ENCODE results near the gene SIPA1L3. TPM values are rescaled to one million over a fixed set of nuclear protein-coding genes. Genes with fewer than 3 reads are reported as not detected.

The SIPA1L3 gene
- polyA plus RNA-seq, 1 of the 3 experiments (the other 2 are of a cell fraction) = 11.6 TPM

DNA sequence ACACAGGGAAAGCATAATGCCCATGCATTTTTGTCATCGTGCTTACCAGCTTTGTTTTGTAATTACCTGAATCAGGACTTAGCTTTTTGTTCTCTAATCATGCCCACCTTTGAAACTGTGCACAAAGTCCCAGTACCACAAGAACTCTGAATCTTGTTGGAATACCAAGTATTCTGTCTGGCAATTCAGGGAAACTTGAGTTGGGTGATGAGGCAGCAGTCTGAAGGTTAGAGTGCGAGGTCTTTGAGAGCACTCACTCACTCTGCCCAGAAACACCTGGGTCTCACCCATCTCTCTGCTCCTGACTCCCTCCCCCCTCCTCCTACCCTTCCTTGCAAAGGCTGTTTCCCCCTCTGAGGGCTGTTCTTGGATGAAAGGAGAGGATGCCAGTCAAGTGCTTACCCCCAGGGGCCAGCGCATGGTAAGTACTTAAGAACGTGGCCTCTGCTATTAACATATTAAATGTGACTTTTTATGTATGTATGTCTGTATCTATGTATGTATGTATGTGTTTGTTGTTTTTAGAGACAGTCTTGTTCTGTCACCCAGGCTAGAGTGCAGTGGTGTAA is 22.4 kb downstream of the SIPA1L3 start:
- Histone ChIP-seq H3K27ac (ENCODE audit: low read depth in 2 of 2, low read length in 1 of 2) (no peak overlapping the region), H3K4me2 (no peak overlapping the region), H3K9me2 (no peaks in the 10 kb centered on the region), H3K36me3 (replicated peaks in 1 of 2; ENCODE audit: control insufficient read depth in 1 of 2, insufficient read depth in 2 of 2, low read length in 1 of 2) (peaks cover 0 to 4% of the 10 kb centered on the region in 2 experiments), H3F3A (replicated peaks; ENCODE audit: insufficient read depth) (peaks cover 20% of the 10 kb centered on the region), H3K4me1 (ENCODE audit: control insufficient read depth in 1 of 2, insufficient read depth in 2 of 2, low read depth in 1 of 2, low read length in 1 of 2) (peaks cover 11 to 17% of the 10 kb centered on the region in 2 experiments; a peak in 2 of 4 replicates), H4K20me1 (ENCODE audit: insufficient read depth) (peaks cover 30% of the 10 kb centered on the region), H3K9me3 (no peaks in the 10 kb centered on the region), H3K9ac (no peak overlapping the region), H3K79me2 (ENCODE audit: insufficient read depth) (peaks cover 98% of the 10 kb centered on the region), H2AFZ (ENCODE audit: low read depth) (no peak overlapping the region), H3K4me3 (ENCODE audit: low read depth in 2 of 2, low read length in 1 of 2) (no peak overlapping the region), H3K27me3 (ENCODE audit: insufficient read depth) (no peaks in the 10 kb centered on the region)
- ChIA-PET CTCF (no interaction called here), POLR2A (no interaction called here)
- no peak for TF ChIP-seq MXI1 (IDR thresholded peaks at IDR 0.05; ENCODE audit: low read depth, low read length)
- no peak for TF ChIP-seq EZH2phosphoT487 (IDR thresholded peaks at IDR 0.05; ENCODE audit: borderline replicate concordance, low read depth)
- no peak for TF ChIP-seq GABPA (IDR thresholded peaks at IDR 0.05; ENCODE audit: low read depth)
- TF ChIP-seq, protein P1, sequence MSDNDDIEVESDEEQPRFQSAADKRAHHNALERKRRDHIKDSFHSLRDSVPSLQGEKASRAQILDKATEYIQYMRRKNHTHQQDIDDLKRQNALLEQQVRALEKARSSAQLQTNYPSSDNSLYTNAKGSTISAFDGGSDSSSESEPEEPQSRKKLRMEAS (IDR thresholded peaks at IDR 0.05; ENCODE audit: low read depth) = no peak
- no peak for TF ChIP-seq ELF1 (IDR thresholded peaks at IDR 0.05)
- TF ChIP-seq, protein P2, sequence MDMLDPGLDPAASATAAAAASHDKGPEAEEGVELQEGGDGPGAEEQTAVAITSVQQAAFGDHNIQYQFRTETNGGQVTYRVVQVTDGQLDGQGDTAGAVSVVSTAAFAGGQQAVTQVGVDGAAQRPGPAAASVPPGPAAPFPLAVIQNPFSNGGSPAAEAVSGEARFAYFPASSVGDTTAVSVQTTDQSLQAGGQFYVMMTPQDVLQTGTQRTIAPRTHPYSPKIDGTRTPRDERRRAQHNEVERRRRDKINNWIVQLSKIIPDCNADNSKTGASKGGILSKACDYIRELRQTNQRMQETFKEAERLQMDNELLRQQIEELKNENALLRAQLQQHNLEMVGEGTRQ (IDR thresholded peaks at IDR 0.05; ENCODE audit: borderline replicate concordance, low read depth, low read length) = no peak
- no peak for TF ChIP-seq SIN3A (IDR thresholded peaks at IDR 0.05; ENCODE audit: borderline replicate concordance, low read depth, low read length)
- no peak for TF ChIP-seq NRF1 (IDR thresholded peaks at IDR 0.05; ENCODE audit: low read depth, low read length)
- TF ChIP-seq FOXJ3 (CRISPR knock-in tag; IDR thresholded peaks at IDR 0.05) = no peak
- no peak for TF ChIP-seq POLR2AphosphoS5 (IDR thresholded peaks at IDR 0.05; ENCODE audit: low read depth, low read length)
- no peak for TF ChIP-seq NFIC (IDR thresholded peaks at IDR 0.05; ENCODE audit: borderline replicate concordance)
- no peak for TF ChIP-seq FOXM1 (IDR thresholded peaks at IDR 0.05; ENCODE audit: low read depth)
- TF ChIP-seq JUND (IDR thresholded peaks at IDR 0.05) = no peak
- TF ChIP-seq FOSL2 (IDR thresholded peaks at IDR 0.05; ENCODE audit: borderline replicate concordance, low read depth) = no peak
- DNase-seq = no peak
- 87% methylated on average over 4 of the region's 4 CpGs for WGBS (ENCODE audit: low lambda C conversion rate)

DNA sequence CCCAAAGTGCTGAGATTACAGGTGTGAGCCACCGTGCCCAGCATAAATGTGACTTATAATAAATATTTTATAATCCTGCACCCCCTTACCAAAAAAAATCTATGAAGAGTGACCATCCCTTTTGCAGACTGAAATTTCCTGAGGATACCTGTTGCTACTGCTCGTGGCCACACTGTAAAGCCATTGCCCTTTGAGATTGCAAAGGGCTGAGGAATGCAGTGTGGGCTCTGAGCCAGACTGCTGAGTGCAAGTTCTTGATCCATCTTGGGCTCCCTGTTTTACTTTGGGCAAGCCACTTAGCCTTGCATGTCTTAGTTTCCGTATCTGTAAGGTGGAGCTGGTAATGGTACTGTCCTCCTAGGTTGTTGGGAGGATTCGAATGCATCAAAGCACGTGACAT is 23.4 kb downstream of the SIPA1L3 start:
- POLR2A ChIA-PET = no interaction called here

More for the DNA sequence above, 23.4 kb downstream of the SIPA1L3 start:
- Histone ChIP-seq H3K27me3 (ENCODE audit: insufficient read depth) (no peaks in the 10 kb centered on the region), H3K36me3 (replicated peaks in 1 of 2; ENCODE audit: control insufficient read depth in 1 of 2, insufficient read depth in 2 of 2, low read length in 1 of 2) (peaks cover 0 to 8% of the 10 kb centered on the region in 2 experiments), H3K4me3 (ENCODE audit: low read depth in 2 of 2, low read length in 1 of 2) (no peak overlapping the region), H3K79me2 (ENCODE audit: insufficient read depth) (peaks cover 98% of the 10 kb centered on the region), H4K20me1 (ENCODE audit: insufficient read depth) (peaks cover 34% of the 10 kb centered on the region), H3F3A (replicated peaks; ENCODE audit: insufficient read depth) (peaks cover 23% of the 10 kb centered on the region), H3K27ac (ENCODE audit: low read depth in 2 of 2, low read length in 1 of 2) (no peak overlapping the region), H3K9ac (no peak overlapping the region), H3K9me3 (peaks cover 4% of the 10 kb centered on the region; the same call in 1 of the 2 replicates), H3K4me2 (no peak overlapping the region), H3K4me1 (ENCODE audit: control insufficient read depth in 1 of 2, insufficient read depth in 2 of 2, low read depth in 1 of 2, low read length in 1 of 2) (peaks cover 11 to 17% of the 10 kb centered on the region in 2 experiments; a peak in 2 of 4 replicates), H2AFZ (ENCODE audit: low read depth) (no peak overlapping the region), H3K9me2 (no peaks in the 10 kb centered on the region)
- CTCF ChIA-PET = no interaction called here
- WGBS (ENCODE audit: low lambda C conversion rate) = 84% methylated on average over 5 of the region's 5 CpGs
- DNase-seq = no peak
- TF ChIP-seq NFIC (IDR thresholded peaks at IDR 0.05; ENCODE audit: borderline replicate concordance) = peak; percentile 39; the same call in 1 of the 2 replicates
- no peak for TF ChIP-seq YY1 (IDR thresholded peaks at IDR 0.05; ENCODE audit: low read depth)

Measured in SK-N-SH (cell line).